DMS114 treated with DMSO at 0.1 percent for 48 hours (cell line): Measurements from ENCODE around the gene CIZ1.
"Not testable (repeated sequence)": the region's sequence is repeated elsewhere in the genome, so short reads cannot be mapped to it uniquely, and the experiment has no call there.

Experiments
- DNase-seq: peaks from one replicate; lab custom pipeline; 2025; ENCODE audit not compliant: unreplicated experiment; lab: John Stamatoyannopoulos, UW

CIZ1 gene

DNA sequence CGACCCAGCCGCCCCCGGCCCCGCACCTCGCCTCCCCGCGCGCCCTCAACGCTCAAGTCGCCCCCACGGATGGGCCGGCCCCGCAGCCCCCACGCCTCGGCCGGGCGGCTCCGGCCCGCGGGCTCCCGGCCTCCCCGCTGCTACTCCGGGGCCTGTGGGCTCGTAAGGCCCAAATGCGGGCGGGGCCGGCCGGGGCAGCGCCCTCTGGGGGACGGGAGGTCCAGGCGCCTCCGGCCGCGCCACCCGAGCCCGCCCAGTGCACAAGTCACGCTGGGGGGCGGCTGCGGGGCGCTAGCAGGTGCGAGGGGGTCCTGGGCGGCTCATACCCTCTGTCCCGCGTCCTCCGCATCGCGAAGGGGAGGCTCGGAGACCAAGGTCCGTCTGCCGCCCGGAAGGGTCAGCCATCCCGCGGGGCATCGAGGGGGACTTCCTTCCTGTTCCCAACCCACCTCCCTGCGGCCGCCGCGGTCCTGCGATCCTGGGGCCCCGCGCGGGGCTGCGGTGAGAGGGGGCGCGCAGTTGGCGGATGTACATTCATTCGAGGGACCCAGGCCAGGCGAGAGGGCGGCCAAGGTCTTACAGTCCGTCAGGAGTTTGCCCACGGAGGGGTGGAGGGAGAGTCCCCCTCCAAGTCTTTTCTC lies at the start of gene CIZ1:
Gene CIZ1, minus strand, starts transcription at position 167 of the 641 bp plus-strand sequence. CDS start 715 bp downstream, outside the sequence.
- DNase-seq = peak; percentile 32

GRCh38 chr9:128233817-128234406 lies 42.5 kb upstream of the CIZ1 start:
- no peak for DNase-seq

GRCh38 chr9:128232528-128233428 lies 41.4 kb upstream of the CIZ1 start:
- DNase-seq = no peak

DNA sequence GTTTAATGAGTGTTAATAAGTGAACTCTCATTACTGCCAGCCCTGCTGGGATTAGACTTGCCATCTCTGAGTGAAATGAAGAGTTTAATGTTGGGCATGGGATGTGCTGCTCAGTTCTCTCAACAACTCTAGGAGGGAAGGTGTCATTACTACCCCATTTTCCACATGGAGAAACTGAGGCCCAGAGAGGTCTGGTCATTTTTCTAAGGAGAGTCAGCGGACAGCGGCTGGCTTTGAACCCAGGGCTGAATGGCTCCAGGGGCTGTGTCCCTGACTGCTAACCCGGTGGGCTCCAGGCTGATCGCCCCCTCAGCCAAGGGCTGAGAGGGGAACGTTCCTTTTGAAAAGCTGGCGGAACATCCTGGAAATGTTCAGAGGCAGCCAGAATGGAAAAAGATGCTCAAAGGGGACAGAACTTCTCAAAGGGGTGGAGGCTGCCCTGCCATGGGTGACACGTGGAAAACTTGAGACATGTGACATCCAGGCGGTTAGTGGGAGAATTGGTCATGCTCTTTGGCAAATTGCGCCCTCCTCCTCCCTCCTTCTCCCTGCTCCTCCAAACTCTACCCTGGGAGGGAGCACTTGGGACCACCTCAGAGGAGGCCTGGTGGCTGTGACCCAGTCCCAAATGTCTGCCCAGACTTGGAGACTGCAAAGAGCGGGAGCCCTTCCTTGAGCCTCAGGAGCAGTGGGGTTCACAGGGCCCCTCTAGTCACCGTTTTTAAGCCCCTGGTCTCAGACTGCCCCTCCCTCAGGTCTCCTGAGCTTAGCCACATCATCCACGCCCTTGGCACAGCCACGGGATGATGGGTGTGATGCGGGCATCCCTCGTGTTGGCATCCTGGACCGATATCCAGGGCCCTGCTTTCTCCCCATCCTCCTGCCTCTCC lies 40.5 kb upstream of the CIZ1 start:
- no peak for DNase-seq

DNA sequence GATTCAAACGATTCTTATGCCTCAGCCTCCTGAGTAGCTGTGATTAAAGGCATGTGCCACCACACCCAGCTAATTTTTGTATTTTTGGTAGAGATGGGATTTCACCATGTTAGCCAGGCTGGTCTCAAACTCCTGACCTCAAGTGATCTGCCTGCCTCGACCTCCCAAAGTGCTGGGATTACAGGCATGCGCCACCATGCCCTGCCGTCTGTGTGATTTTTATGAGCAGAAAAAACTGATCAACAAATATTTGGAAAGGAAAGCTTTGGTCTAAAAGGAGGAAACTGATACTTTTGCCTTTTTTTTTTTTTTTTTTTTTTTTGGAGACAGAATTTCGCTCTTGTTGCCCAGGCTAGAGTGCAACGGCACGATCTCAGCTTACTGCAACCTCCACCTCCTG lies 39.5 kb upstream of the CIZ1 start:
- not testable (repeated sequence) for DNase-seq

- DNase-seq = no peak
Observed at GRCh38 chr9:128226412-128226801, 35.0 kb upstream of the CIZ1 start.

DNA sequence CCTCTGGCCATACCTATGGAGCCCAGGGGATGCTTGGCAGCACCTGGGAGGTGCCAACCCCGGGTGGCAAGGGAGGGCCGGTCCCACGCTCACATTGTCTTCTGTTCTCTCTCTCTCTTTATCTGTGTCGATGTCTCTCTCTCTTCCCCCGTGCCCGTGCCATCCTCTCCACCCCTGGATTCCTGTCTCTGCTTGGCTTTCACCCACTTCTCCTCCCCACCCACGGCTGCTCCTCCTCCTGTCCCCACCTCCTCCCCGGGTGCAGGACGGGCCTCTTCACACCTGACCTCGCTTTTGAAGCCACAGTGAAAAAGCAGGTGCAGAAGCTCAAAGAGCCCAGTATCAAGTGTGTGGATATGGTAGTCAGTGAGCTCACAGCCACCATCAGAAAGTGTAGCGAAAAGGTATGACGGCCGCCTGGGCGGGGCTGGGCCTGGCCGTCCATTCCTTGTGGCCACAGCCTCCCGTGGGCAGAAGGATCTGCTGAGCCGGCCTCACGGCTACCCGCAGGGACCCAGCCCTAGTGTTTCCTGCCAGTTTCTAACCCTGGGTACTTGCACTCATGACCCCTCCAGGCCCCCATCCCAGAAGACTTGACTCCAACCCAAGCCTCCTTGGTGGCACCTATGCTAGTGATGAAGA lies 34.5 kb upstream of the CIZ1 start:
- DNase-seq = no peak

GRCh38 chr9:128224877-128225276 lies 33.5 kb upstream of the CIZ1 start:
- no peak for DNase-seq

- DNase-seq = no peak
Observed at GRCh38 chr9:128222880-128223670, 31.7 kb upstream of the CIZ1 start.

DNA sequence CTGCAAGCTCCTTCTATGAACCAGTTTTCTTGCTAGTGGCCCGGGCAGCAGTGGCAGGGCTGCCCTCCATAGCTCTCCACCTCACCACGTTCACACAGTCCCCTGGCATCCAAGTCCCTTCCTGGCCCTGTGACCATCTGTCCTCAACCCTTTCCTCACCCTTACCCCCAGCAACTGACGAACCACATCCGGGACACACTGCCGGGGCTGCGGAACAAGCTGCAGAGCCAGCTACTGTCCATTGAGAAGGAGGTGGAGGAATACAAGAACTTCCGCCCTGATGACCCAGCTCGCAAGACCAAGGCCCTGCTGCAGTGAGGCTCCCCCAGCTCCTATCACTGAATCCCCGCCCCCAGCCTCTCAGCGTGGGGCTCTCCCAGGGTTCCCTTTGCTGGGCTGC lies 30.7 kb upstream of the CIZ1 start:
- no peak for DNase-seq

GRCh38 chr9:128219831-128220230 lies 28.5 kb upstream of the CIZ1 start:
- no peak for DNase-seq

DNA sequence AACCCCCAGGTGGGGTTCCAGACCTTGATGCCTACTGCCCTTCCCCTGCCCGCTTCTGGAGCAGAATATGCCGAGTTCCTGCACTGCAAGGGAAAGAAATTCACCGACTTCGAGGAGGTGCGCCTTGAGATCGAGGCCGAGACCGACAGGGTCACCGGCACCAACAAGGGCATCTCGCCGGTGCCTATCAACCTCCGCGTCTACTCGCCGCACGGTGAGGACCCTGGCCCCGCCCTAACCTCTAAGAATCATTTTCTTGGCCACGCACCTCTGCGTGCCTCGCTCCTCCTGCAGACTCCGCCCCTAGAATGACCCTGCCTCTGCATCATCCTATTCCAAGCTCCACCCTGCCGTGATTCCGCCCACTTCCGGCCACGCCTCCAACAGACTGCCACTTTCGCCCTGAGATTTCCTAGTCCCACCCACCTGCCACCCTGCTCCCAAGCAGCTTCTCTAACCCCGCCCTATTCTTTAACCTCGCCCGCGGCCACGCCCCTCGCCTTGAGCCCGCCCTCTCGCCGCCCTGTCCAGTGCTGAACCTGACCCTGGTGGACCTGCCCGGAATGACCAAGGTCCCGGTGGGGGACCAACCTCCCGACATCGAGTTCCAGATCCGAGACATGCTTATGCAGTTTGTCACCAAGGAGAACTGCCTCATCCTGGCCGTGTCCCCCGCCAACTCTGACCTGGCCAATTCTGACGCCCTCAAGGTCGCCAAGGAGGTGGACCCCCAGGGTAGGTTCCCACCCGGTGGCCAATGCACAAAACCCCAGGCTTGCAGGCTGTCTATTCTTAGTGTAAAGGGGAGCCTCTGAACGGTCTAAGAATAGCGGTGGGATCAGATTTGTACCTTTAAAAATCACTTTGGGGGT lies 27.4 kb upstream of the CIZ1 start:
- no peak for DNase-seq

GRCh38 chr9:128218172-128218517 lies 26.8 kb upstream of the CIZ1 start:
- DNase-seq = no peak

- DNase-seq = no peak
Observed at GRCh38 chr9:128216781-128217553, 25.6 kb upstream of the CIZ1 start.

- DNase-seq = no peak
Observed at GRCh38 chr9:128215491-128216409, 24.4 kb upstream of the CIZ1 start.

DNA sequence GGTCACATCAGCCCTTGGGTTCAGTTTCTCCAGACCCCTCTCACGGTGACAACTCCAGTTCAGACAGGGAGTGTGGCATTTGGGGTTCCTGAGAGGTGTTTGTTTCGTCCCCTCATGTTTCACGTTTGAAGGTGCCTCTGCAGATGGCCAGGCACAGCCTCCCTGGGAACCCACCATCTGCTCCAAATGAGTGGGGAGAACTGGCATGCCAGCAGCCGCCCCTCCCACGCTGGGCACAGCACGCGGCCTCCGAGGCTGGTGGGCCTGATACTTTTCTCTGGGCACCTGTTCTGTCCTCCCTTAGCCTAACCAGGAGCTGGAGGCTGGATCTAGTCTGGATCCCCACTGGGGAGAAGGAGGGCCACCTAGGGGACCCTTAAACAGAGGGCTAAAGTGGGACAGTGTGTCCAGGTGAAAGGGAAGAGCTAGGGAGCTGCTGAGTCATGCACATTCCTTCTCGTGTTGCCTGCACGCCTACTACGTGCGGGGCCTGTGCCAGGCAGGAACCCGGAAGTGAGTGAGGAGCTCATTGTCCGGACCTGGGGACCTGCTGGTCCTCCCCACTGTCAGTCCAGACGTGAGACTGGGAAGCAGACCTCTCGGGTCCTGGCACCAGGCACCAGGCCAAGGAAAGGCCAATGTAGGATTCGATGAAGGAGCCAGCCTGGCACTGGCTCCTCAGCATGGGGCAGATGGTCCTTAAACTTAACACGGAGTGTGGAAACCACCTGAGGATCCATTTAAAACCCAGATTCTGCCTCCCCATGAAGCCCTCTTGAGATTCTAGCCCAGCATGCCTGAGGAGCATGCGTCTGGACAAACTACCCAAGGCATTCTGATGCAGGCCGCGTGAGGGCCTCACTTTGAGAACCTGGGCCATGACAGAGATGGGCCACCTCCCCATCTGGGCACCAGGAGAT lies 23.5 kb upstream of the CIZ1 start:
- DNase-seq = no peak
